Measurements from ENCODE around the gene PPDPF.
A peak's percentile ranks its signal among the peaks of the same experiment; 100 is the strongest.
"Not testable (repeated sequence)": the region's sequence is repeated elsewhere in the genome, so short reads cannot be mapped to it uniquely, and the experiment has no call there.

The PPDPF gene

DNA sequence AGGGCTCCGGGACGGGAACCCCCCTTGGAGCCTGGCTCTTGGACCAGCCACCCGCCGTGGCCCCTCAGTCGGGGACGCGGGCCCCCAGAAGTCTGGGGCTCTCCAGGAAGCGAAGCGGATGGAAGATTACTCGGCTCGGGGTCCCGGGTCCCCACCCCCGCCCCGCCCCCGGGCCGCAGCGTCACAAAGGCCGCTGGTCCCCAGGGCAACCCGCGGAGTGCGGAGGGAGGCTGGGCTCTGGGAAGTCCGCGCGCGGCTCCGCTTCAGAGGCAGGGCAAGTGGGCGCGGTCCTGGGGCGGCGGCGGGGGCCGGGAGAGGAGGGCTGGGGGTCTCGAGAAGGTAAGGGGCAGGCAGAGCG is 33.3 kb downstream of the PPDPF start, which contains the start of gene FNDC11:
TSS of gene FNDC11 (plus strand) at position 227 of the 358 bp plus-strand sequence. CDS start 1,505 bp downstream, outside the sequence.
- peak; percentile 34 for DNase-seq

DNA sequence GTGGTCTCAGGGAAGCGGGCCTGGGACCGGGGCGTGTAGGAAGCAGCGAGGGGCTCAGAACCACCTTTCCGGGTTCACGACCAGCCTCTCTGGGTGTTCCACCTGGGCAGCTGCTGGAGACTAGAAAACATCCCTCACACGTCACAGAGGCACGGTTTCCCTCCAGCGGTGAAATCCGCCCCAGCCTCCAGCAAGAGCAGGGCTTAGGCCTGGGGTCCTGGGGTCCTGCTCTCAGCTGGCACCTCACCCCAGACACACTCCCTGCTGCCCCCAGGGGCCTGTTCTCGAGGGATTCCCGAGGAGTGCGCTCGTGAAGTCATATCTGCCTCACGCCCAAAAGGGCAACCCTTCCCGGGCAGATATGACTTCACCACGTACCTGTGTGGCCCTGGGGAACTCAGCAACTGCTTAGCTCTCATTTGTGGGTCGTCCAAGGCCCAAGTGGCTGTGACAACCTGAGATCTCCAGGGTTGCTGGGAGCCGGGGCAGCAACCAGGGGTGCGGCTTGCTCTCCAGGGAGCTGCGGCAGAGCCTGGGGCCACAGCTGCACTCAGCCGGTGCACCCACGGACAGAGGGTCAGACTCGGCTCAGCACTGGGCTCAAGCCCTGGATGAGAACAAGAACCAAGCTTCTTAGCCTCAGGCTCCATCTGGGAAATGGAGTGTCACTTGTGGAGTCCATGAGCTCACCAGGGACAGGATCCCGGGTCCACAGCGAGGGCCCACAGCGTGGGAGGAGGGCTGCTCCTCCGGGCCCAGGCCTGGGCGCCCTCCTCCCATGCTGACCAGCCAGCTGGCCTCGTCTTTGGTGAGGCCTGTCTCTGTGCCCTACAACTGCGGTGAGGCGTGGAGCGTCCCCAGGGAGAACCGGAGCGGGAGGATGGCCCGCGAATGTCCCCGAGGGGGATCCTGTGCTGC is 34.1 kb downstream of the PPDPF start:
- DNase-seq = no peak

DNA sequence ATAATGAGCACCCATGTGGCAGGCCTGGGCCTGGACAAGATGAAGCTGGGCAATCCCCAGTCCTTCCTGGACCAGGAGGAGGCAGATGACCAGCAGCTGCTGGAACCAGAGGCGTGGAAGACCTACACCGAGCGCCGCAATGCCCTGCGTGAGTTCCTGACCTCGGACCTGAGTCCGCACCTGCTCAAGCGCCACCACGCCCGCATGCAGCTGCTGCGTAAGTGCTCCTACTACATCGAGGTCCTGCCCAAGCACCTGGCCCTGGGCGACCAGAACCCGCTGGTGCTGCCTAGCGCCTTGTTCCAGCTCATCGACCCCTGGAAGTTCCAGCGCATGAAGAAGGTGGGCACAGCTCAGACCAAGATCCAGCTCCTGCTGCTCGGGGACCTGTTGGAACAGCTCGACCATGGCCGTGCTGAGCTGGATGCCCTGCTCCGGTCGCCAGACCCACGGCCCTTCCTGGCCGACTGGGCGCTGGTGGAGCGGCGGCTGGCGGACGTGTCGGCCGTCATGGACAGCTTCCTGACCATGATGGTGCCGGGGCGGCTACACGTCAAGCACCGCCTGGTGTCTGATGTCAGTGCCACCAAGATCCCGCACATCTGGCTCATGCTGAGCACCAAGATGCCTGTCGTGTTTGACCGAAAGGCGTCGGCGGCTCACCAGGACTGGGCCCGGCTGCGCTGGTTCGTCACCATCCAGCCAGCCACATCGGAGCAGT is 35.3 kb downstream of the PPDPF start:
- DNase-seq = no peak

DNA sequence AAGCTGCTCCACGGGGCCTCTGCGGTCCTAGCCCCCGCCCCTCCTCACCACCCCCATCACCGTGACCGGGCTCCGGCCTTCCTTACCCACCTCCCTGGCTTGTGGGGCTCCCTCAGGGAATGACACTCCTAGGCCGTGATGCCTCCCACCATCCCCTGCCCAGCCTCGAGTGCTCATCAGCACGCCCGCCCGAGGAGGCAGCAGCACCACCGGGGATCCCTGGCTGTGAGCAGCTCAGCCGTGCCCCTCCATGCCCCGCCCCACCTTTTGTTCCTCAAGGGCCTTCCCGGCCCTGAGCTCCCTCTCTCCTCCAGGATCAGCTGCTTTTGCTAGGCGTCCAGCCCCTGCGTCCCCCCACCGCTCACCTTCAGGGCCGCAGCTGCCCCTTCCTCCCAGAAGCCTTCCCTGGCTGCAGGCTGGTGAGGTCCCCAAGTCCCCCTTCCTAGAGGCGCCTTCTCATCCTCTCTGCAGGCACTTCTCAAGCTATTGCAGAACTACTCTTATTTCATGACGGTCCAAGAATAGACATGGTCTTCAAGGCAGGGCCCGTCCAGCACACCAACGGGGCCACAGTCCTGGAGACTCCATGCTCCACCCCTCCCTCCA is 36.4 kb downstream of the PPDPF start:
- no peak for DNase-seq

GRCh38 chr20:63557481-63557891 is 36.9 kb downstream of the PPDPF start:
- DNase-seq = no peak

DNA sequence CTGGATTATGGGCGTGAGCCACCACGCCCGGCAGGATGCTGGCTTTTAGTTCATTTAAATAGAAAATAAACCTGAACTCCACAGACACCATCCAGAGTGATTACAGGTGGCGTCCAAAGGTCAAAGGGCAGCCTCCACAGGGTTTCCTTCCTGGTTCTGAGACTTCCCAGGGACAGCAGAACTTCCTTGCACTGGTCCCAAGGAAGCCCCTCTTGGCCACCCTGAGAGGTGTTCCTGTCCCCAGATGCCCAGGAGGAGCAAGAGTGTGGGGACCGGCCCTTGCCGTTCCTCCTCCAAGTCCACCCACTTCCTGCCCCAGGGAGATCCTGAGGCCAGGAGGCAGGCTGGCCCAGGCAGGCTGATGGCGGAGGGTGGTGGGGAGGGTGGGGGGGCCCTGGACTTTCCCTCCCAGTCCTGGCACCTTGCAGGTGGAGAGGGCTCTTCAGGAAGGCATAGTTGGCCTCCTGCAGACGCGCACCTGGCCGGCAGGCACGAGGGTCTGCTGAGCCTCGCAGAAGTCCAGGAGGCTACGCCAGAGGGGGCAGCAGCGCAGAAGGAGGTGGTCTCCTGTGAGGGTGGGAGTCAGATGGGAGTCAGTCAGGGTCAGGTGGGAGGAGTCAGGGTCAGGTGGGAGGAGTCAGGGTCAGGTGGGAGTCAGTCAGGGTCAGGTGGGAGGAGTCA is 38.4 kb downstream of the PPDPF start:
- DNase-seq = no peak

GRCh38 chr20:63559485-63560332 is 39.1 kb downstream of the PPDPF start:
- not testable (repeated sequence) for DNase-seq

GRCh38 chr20:63560333-63560805 is 39.8 kb downstream of the PPDPF start:
- DNase-seq = no peak

DNA sequence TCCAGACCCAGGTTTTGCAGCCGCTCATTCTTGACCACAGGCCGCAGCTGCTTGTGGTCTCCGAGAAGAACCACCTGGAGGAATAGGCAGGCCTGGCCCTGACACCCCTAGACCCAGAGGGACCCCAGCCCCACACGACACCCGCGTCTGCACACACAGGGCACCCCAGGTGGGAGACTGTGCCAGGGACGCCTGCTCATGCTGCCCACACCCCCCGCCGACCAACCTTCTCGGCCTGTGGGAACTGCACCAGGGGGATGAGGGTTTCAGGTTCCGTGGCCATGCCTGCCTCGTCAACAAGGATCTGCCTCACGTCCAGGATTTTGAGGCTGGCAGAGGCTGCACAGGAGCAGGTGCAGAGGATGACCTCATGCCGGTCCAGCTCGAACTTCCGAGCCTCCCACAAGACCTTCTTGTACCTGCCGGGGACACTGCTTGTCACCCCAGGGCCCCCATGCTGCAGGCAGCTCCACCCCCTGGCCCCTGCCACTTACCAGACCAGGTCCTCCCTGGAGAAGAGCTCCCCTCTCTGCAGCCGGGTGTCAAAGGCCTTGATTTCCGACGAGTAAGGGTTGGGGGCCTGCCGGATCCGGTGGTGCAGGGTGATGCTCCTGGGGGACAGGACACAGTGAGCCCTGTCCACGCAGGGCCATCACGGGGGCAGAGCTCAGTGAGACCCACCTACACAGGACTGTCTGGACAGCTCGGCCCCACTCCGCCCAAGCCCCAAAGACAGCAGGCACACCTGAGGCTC is 40.5 kb downstream of the PPDPF start:
- no peak for DNase-seq

DNA sequence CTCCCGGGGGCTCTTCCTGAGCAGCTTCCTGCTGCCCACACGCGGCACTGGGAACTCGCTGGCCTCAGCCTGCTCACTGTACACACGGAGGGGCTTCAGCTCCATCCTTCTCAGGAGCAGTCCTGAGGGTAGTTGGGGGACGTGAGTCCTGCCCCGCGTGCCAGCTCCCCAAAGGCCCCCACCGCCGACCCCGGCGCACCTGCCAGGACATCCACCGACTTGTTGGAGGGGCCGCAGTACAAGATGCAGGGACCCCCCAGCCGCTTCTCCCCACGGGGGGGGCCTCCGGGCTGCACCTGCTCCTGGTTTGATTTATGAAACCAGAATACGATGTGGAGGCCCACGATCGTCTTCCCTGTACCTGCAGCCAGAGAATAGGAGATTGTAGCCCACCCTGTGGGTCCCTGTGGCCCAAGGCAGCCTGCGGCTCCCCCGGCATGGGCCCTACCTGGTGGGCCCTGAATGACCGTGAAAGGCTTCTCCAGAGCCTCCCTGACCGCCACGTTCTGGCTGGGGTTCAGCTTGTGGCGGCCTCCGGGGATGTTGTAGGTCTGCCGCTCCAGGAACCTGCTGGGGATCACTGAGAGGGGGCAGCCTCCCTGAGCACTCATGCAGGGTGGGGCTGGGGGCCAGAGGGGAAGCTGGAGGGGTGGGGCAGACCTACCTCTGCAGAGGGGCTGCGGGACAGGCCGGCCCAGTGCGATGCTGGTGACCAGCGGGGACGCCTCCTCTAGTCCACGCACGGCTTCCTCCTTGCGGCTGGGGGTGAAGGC is 41.2 kb downstream of the PPDPF start:
- DNase-seq = no peak

DNA sequence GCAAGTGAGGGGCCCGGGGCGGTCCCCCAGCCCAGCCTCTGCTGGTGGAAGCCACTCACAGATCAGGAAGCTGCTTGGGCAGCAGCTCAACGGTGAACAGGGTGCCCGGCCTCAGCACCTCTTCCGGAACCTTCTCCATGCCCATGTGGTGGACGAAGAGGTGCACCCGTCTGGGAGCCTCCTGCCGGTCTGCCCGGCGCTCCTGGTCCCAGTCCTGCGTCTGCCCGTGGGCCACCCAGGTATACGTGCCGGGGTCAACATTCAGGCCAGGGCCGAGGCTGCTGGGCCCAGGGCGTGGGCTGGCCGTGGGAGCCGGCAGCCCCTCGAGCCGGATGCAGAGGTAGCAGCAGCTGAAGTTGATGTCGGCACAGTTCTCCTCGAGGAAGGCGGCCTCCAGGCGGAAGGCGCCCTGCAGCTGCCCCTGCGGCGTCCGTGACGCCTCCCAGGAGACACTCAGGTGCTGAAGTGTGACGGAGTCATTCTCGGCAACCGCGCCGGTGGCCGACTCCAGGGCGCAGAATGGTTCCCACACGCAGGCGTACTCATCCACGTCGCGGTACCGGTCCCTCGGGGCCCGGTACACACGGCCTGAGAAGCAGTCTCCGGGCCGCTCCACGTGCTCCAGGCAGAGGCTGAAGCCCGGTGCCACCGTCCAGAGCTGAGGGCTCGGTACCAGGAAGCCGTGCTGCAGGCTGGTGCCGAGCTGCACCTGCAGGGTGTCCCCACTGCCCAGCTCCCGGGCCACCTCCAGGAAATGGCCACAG is 42.1 kb downstream of the PPDPF start:
- DNase-seq = no peak

DNA sequence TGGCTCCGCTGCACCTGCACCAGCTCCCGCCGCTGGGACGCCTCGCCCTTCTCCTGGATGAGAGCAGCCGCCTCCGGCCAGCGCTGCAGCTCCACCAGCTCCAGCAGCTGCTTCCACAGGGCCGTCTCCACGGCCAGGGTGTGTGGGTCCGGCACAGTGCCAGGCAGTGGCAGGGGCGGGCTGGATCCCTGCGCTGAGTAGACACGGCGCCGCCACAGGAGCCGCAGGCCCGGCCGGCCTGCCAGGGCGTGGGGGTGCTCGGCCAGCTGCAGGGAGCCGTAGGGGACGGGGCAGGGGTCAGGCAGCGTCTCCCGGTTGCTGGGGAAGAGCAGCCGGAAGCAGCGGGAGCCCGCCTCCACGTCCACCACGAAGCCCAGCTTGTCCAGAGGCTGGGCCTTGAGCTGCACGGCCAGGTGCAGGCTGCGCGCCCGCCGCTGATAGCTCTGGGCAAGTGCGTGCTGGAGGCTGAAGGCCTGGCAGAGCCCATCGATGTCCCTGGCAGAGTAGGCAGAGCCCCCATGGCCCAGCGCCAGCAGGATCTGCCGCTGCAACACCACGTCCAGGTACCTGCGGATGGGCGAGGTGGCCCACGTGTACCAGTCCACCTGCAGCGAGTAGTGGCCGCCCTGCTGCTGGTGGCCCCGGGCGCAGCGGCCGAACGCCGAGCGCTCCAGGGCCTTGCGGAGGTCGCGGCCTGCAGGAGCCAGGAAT is 42.8 kb downstream of the PPDPF start:
- DNase-seq = no peak

DNA sequence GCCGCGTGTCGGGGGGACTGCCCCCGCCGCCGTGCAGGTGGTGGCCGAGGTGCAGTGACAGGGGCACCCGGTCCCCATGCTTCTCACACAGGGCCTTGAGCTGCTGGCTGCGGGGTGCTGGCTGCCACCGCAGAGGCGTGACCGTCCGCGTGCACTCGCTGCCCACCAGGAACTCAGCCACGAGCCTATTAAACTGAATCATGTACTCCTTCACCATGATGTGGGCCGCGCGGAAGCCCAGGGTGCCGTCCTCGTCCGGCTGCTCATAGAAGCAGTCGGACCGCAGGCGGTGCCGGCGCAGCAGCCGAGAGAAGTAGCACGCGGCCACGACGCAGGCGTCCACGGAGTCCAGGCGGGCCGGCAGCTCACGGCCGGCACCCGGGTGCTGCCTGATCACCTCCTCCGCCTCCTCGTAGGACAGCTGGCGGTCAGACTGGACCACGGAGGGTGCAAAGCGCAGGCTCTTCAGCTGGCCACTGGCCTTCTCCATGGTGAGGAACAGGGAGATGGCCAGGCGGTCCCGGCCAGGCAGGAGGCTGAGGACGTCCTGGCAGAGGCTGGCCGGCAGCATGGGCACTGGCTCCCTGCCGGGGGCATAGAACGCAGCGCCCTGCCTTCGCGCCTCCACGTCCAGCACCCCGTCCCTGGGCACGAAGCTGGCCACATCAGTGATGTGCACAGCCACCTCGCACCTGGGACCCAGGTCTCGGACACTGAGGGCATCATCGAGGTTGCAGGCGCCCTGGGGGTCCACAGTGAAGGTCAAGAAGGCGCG is 43.7 kb downstream of the PPDPF start:
- DNase-seq = no peak

GRCh38 chr20:63565021-63565698 is 44.6 kb downstream of the PPDPF start:
- no peak for DNase-seq

- no peak for DNase-seq
Observed at GRCh38 chr20:63565699-63566335, 45.3 kb downstream of the PPDPF start.

DNA sequence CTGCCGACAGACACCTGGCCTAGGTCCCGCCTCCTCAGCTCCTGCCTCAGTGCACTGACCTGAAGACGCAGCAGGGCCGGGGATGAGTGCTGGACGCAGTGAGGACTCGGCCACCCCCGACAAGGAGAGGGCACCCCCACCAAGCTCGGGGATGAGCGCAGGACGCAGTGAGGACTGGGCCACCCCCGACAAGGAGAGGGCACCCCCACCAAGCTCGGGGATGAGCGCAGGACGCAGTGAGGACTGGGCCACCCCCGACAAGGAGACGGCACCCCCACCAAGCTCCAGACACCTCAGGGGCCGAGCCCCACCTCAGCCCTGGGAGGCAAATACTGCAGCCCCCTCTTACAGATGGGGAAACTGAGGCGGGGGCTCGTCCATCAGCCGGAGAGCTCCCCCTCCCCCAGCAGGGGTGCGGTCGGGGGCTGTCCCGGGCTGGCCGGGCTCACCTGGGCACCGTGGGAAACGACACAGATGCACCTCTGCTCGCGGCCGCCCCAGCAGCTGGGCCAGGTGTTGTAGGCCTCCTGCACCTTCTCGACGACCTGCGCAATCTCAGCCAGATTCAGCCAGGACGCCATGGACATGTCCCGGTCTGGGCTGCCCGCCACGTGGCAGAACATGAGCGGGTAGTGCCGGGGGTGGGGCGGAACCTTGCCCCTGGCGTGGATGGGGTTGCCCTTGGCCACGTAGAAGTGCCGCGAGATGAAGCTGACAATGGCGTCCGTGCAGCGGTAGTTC is 46.0 kb downstream of the PPDPF start:
- no peak for DNase-seq

GRCh38 chr20:63567136-63567385 is 46.5 kb downstream of the PPDPF start:
- no peak for DNase-seq
